AG09309 (cell line): Measurements from ENCODE around the gene RNF212.
A peak's percentile ranks its signal among the peaks of the same experiment; 100 is the strongest.
"Not testable (repeated sequence)": the region's sequence is repeated elsewhere in the genome, so short reads cannot be mapped to it uniquely, and the experiment has no call there.

ENCODE experiments used
- DNase-seq: peaks from one replicate; pipeline ENCODE4 v3.0.0-alpha.2; 2010; ENCODE audit warnings: low read depth
- H3K4me3 ChIP-seq: 2 replicates; pipeline ENCODE4 v1.5.1; 2011; ENCODE audit warnings: mild to moderate bottlenecking, low read depth, low read length, moderate library complexity; ENCODE audit not compliant: control insufficient read depth
- CTCF ChIP-seq: IDR thresholded peaks from 2 replicates; pipeline ENCODE4 v1.5.1; 2011; ENCODE audit warnings: mild to moderate bottlenecking, low read depth, low read length, inconsistent platforms; ENCODE audit not compliant: insufficient read depth, control insufficient read depth; ENCODE audit errors: missing control alignments

RNF212 gene

DNA sequence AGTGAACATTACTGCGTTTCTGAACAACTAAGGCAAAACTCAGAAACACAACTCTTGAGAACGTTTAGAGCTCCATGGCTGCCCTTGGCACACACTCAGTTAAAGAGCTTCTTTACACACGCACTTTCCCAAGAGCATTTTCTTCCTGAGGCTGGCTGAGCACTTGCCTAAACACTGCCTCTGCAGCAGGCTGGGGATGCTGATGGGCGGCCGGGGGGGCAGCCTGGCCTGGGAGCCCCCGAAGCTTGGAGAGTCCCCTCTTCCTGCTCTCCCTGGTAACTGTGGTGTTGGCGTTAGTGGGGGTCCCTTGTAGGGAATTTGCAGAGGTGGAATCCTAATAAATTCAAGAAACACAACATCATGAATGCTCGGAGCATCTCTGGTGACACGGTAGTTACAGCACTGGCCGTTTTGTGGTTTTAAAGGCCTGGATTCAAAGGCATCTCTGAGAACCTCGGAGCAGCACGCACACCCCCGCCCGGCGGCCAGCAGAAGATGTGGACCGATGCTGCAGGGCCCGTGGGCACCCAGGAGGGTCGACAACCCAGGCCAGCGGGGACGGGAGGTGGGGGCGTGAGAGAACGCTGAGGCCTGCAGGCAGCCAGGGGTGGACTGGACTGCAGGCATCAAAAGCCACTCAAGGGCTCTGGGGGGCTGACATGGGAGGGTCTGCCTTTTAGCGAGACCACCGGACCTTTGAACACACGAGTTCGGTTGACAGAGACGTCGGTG lies 56.5 kb downstream of the RNF212 start:
- TF ChIP-seq CTCF, result no peak
- no peak overlapping the region for H3K4me3 ChIP-seq
- DNase-seq, result no peak

- TF ChIP-seq CTCF, result no peak
- DNase-seq, result no peak
- no peak overlapping the region for H3K4me3 ChIP-seq
Measured at GRCh38 chr4:1055721-1056590, 57.4 kb downstream of the RNF212 start.

- not testable (repeated sequence) for DNase-seq
Measured at GRCh38 chr4:1055243-1055701, 58.1 kb downstream of the RNF212 start.

GRCh38 chr4:1054696-1055242 lies 58.6 kb downstream of the RNF212 start:
- not testable (repeated sequence) for H3K4me3 ChIP-seq, DNase-seq

More at GRCh38 chr4:1055243-1055701, 58.1 kb downstream of the RNF212 start:
- not testable (repeated sequence) for H3K4me3 ChIP-seq

DNA sequence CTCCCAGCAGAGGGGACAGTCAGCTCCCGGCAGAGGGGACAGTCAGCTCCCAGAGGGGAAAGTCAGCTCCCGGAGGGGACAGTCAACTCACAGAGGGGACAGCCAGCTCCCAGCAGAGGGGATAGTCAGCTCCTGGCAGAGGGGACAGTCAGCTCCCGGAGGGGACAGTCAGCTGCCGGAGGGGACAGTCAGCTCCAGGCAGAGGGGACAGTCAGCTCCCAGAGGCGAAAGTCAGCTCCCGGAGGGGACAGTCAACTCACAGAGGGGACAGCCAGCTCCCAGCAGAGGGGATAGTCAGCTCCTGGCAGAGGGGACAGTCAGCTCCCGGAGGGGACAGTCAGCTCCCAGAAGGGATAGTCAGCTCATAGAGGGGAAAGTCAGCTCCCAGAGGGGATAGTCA lies 59.5 kb downstream of the RNF212 start:
- not testable (repeated sequence) for DNase-seq, H3K4me3 ChIP-seq

DNA sequence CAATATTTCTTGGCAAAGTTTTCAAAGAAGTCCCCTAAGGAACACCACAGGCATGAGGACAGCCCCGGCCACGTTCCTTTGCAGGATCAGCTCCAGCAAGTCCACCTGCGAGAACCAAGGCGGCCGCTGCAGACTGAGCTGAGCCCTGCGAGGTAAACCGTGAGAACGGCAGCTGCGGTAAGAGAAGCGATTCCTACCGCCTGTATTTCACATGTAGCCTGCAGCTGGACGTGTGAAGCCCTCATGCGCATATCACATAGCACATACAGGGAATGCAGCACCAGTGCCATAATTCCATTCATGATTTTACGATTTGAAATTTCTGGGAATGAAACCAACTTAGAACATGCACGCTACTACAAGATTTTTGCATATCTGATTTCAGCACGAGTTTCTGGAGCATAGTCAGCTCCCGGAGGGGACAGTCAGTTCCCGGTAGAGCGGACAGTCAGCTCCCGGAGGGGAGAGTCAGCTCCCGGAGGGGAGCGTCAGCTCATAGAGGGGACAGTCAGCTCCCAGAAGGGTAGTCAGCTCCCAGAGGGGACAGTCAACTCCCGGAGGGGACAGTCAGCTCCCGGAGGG lies 60.2 kb downstream of the RNF212 start:
- DNase-seq, result peak; percentile 71
- no peak for TF ChIP-seq CTCF
- no peak overlapping the region for H3K4me3 ChIP-seq

DNA sequence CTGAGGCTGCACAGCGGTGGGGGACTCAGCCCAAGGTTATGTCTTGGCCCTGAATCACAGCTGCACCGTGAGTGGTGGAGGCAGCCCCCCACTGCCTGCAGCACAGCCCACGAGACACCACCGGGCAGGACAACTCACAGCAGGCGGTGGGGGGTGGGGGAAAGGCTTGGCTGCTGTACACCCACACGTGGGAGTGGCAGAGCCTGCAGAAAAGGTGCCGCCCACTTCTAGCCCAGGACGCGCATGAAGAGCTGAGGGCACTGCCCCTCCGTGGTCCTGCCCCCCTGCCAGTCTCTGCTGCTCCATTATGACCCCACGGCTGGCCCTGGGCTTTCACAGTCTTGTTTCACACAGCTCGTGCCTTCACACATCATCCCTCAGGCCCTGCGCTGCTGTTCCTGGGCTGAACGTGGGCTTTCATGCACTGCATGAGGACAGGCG lies 61.1 kb downstream of the RNF212 start:
- DNase-seq, result no peak
- TF ChIP-seq CTCF, result no peak
- H3K4me3 ChIP-seq, result no peak overlapping the region

- DNase-seq, result no peak
- H3K4me3 ChIP-seq, result no peak overlapping the region
- TF ChIP-seq CTCF, result no peak
Measured at GRCh38 chr4:1051472-1051871, 61.9 kb downstream of the RNF212 start.
